Activated CD8-positive, alpha-beta memory T cell treated with anti-CD3 and anti-CD28 coated beads, Interleukin-2, amount 50 U/mL, for 1 hour (primary cell): Measurements from ENCODE around the gene RHEBL1.

Experiments used
- DNase-seq: peaks from one replicate; pipeline ENCODE4 v3.0.0-alpha.2; 2020; ENCODE audit errors: extremely low read depth

RHEBL1 gene

GRCh38 chr12:49037111-49037946 lies 32.5 kb downstream of the RHEBL1 start:
- DNase-seq = no peak

GRCh38 chr12:49036029-49036428 lies 33.8 kb downstream of the RHEBL1 start:
- DNase-seq = no peak

GRCh38 chr12:49034286-49034622 lies 35.5 kb downstream of the RHEBL1 start:
- no peak for DNase-seq

- DNase-seq = no peak
Measured at GRCh38 chr12:49033611-49034285, 36.0 kb downstream of the RHEBL1 start.

GRCh38 chr12:49032679-49033447 lies 36.9 kb downstream of the RHEBL1 start:
- no peak for DNase-seq

- DNase-seq = no peak
Measured at GRCh38 chr12:49032276-49032675, 37.5 kb downstream of the RHEBL1 start.

- DNase-seq = no peak
Measured at GRCh38 chr12:49031573-49032161, 38.1 kb downstream of the RHEBL1 start.

- no peak for DNase-seq
Measured at GRCh38 chr12:49030714-49031572, 38.8 kb downstream of the RHEBL1 start.

GRCh38 chr12:49030119-49030518 lies 39.7 kb downstream of the RHEBL1 start:
- DNase-seq = no peak

GRCh38 chr12:49028666-49029275 lies 41.0 kb downstream of the RHEBL1 start:
- DNase-seq = no peak

GRCh38 chr12:49027846-49028555 lies 41.8 kb downstream of the RHEBL1 start:
- DNase-seq = no peak

- no peak for DNase-seq
Measured at GRCh38 chr12:49026678-49027480, 42.9 kb downstream of the RHEBL1 start.

- DNase-seq = no peak
Measured at GRCh38 chr12:49026101-49026500, 43.7 kb downstream of the RHEBL1 start.

- DNase-seq = no peak
Measured at GRCh38 chr12:49025463-49025862, 44.3 kb downstream of the RHEBL1 start.

- DNase-seq = no peak
Measured at GRCh38 chr12:49024543-49024942, 45.2 kb downstream of the RHEBL1 start.

- DNase-seq = no peak
Measured at GRCh38 chr12:49023812-49024211, 46.0 kb downstream of the RHEBL1 start.

- no peak for DNase-seq
Measured at GRCh38 chr12:49022558-49023178, 47.1 kb downstream of the RHEBL1 start.

GRCh38 chr12:49021292-49021915 lies 48.4 kb downstream of the RHEBL1 start:
- no peak for DNase-seq
